GM23338 (cell line): ENCODE results near the gene UGT1A7. TPM values are rescaled to one million over a fixed set of nuclear protein-coding genes. Genes with fewer than 3 reads are reported as not detected.

ENCODE experiments used
- ATAC-seq: fragments of 200-7000 bp; cut with Tn5 transposase; 3 replicates; pipeline ENCODE4 v1.9.1; 2020
- DNase-seq: peaks from one replicate; pipeline ENCODE4 v3.0.0-alpha.2; 2015; ENCODE audit warnings: low spot score
- H2AFZ ChIP-seq: fragments of 200-600 bp; sonication (generic); 2 replicates; pipeline ENCODE4 v1.8.0; 2016; ENCODE audit warnings: antibody characterized with exemption, mild to moderate bottlenecking, moderate library complexity
- H3F3A ChIP-seq: fragments of 200-600 bp; sonication (generic); replicated peaks from 2 replicates; pipeline ENCODE4 v1.8.0; 2017; ENCODE audit warnings: antibody characterized with exemption, mixed run types, low read depth
- H3K27ac ChIP-seq: fragments of 200-600 bp; sonication (generic); 2 replicates; pipeline ENCODE4 v1.6.1; 2016; ENCODE audit warnings: low read depth
- H3K27me3 ChIP-seq: fragments of 200-600 bp; sonication (generic); 2 replicates; pipeline ENCODE4 v1.8.0; 2016; ENCODE audit warnings: mild to moderate bottlenecking, mixed run types, moderate library complexity; ENCODE audit not compliant: insufficient read depth
- H3K36me3 ChIP-seq: fragments of 200-600 bp; sonication (generic); 2 replicates; pipeline ENCODE4 v1.8.0; 2016; ENCODE audit warnings: mild to moderate bottlenecking; ENCODE audit not compliant: insufficient read depth
- H3K4me1 ChIP-seq: fragments of 200-600 bp; sonication (generic); 2 replicates; pipeline ENCODE4 v1.8.0; 2016; ENCODE audit warnings: mild to moderate bottlenecking, moderate library complexity; ENCODE audit not compliant: insufficient read depth
- H3K4me2 ChIP-seq: fragments of 200-600 bp; sonication (generic); 2 replicates; pipeline ENCODE4 v1.7.1; 2017; ENCODE audit warnings: mixed run types
- H3K4me3 ChIP-seq: fragments of 200-600 bp; sonication (generic); 2 replicates; pipeline ENCODE4 v1.6.1; 2016; ENCODE audit warnings: mixed run types
- H3K79me2 ChIP-seq: fragments of 200-600 bp; sonication (generic); replicated peaks from 2 replicates; pipeline ENCODE4 v1.8.0; 2017; ENCODE audit warnings: mild to moderate bottlenecking; ENCODE audit not compliant: insufficient read depth
- H3K9me2 ChIP-seq: fragments of 200-600 bp; sonication (generic); 2 replicates; pipeline ENCODE4 v1.8.0; 2017; ENCODE audit not compliant: insufficient read depth
- H4K20me1 ChIP-seq: fragments of 200-600 bp; sonication (generic); replicated peaks from 2 replicates; pipeline ENCODE4 v1.8.0; 2017; ENCODE audit warnings: mild to moderate bottlenecking; ENCODE audit not compliant: insufficient read depth
- H3K27ac Mint-ChIP-seq: 2 replicates; pipeline ENCODE4 v1.8.0; 2020; ENCODE audit warnings: inconsistent platforms, mild to moderate bottlenecking, moderate library complexity, mixed read lengths
- H3K27me3 Mint-ChIP-seq: 3 replicates; pipeline ENCODE4 v1.8.0; 2022; ENCODE audit warnings: low read depth, mild to moderate bottlenecking, moderate library complexity, mixed read lengths, inconsistent platforms; ENCODE audit not compliant: insufficient read depth, poor library complexity
- H3K36me3 Mint-ChIP-seq: 3 replicates; pipeline ENCODE4 v1.8.0; 2021; ENCODE audit warnings: low read depth, mild to moderate bottlenecking, inconsistent platforms, moderate library complexity, mixed read lengths
- H3K4me1 Mint-ChIP-seq: 3 replicates; pipeline ENCODE4 v1.8.0; 2020; ENCODE audit warnings: mild to moderate bottlenecking, inconsistent platforms, mixed read lengths
- H3K4me3 Mint-ChIP-seq: 3 replicates; pipeline ENCODE4 v1.8.0; 2021; ENCODE audit warnings: moderate library complexity, mild to moderate bottlenecking, inconsistent platforms, mixed read lengths
- H3K9me3 Mint-ChIP-seq: 3 replicates; pipeline ENCODE4 v1.8.0; 2020; ENCODE audit warnings: moderate library complexity, mild to moderate bottlenecking, inconsistent platforms, mixed read lengths
- CREB1 ChIP-seq: fragments of 250-450 bp; sonication (Bioruptor Pico); IDR thresholded peaks from 2 replicates; pipeline ENCODE4 v1.5.0; 2020; ENCODE audit warnings: low read depth, mild to moderate bottlenecking, moderate library complexity
- EZH2 ChIP-seq: fragments of 200-600 bp; sonication (generic); IDR thresholded peaks from one replicate; pipeline ENCODE4 v1.8.0; 2017; ENCODE audit warnings: antibody characterized with exemption, mild to moderate bottlenecking, low read depth; ENCODE audit not compliant: unreplicated experiment
- EZH2phosphoT487 ChIP-seq: fragments of 200-600 bp; sonication (generic); IDR thresholded peaks from one replicate; pipeline ENCODE4 v1.8.1; 2018; ENCODE audit warnings: antibody characterized with exemption; ENCODE audit not compliant: unreplicated experiment
- JUNB ChIP-seq: IDR thresholded peaks from one replicate; pipeline ENCODE4 v1.6.1; 2016; ENCODE audit warnings: antibody characterized with exemption; ENCODE audit not compliant: unreplicated experiment
- POLR2AphosphoS5 ChIP-seq: IDR thresholded peaks from 2 replicates; pipeline ENCODE4 v1.6.1; 2016; ENCODE audit warnings: antibody characterized with exemption, low read depth
- ZNF114 ChIP-seq: fragments of 250-450 bp; sonication (Bioruptor Pico); IDR thresholded peaks from 2 replicates; pipeline ENCODE4 v1.5.0; 2020; ENCODE audit warnings: mild to moderate bottlenecking, moderate library complexity
- ZNF331 ChIP-seq: fragments of 250-450 bp; sonication (Bioruptor Pico); IDR thresholded peaks from 2 replicates; pipeline ENCODE4 v1.5.0; 2020; ENCODE audit warnings: low read depth, mild to moderate bottlenecking, moderate library complexity
- polyA plus RNA-seq: library from polyadenylated mRNA; unstranded; fragments of >200 nt; fragmentation: Nextera tagmentation; extraction: Ambion mirVana; gene quantifications from 2 replicates; pipeline ENCODE4 v1.2.1, GENCODE V29; 2016
- total RNA-seq: library from RNA; depleted of rRNA; stranded (reverse); fragments of >200 nt; shearing (Covaris generic); gene quantifications from 2 replicates; pipeline ENCODE4 v1.2.3, GENCODE V29; 2014
- TF ChIP-seq, protein P1 (sequence below): IDR thresholded peaks from one replicate; pipeline ENCODE4 v1.6.1; 2018; ENCODE audit warnings: antibody characterized with exemption; ENCODE audit not compliant: unreplicated experiment
- TF ChIP-seq, protein P2 (sequence below): IDR thresholded peaks from 2 replicates; pipeline ENCODE4 v1.6.1; 2016; ENCODE audit warnings: antibody characterized with exemption
- TF ChIP-seq, protein P3 (sequence below), 2 experiments: fragments of 200-600 bp in 1 of 2; sonication (generic) in 1 of 2; conservative IDR thresholded peaks; 2 replicates each; pipeline versions ENCODE4 v1.5.1 to v1.6.1; 2016 to 2017; ENCODE audit warnings: antibody characterized with exemption in 2 of 2, low read depth in 2 of 2, mild to moderate bottlenecking in 2 of 2, moderate library complexity in 1 of 2

The UGT1A7 gene
- total and polyA plus RNA-seq, 2 experiments from 2014 or later: not detected

DNA sequence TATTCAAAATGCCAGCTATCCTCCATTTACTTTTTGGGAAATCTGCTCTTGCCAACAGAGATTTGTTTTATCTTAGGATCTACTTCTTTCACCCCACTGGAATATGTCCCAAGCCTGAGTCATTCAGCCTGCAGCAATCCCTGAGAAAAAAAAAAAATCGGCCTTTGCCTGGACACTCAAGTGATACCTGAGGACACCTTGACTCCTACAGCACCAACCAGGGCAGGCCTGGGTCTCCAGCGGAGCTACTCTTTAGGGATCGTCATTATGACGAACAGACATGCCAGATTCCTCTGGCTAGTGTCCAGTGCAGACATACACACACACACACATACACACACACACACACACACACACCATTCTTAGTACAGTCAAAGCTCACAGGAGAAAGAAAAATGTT lies 8.7 kb downstream of the UGT1A7 start (continued):
- TF ChIP-seq, protein P1, sequence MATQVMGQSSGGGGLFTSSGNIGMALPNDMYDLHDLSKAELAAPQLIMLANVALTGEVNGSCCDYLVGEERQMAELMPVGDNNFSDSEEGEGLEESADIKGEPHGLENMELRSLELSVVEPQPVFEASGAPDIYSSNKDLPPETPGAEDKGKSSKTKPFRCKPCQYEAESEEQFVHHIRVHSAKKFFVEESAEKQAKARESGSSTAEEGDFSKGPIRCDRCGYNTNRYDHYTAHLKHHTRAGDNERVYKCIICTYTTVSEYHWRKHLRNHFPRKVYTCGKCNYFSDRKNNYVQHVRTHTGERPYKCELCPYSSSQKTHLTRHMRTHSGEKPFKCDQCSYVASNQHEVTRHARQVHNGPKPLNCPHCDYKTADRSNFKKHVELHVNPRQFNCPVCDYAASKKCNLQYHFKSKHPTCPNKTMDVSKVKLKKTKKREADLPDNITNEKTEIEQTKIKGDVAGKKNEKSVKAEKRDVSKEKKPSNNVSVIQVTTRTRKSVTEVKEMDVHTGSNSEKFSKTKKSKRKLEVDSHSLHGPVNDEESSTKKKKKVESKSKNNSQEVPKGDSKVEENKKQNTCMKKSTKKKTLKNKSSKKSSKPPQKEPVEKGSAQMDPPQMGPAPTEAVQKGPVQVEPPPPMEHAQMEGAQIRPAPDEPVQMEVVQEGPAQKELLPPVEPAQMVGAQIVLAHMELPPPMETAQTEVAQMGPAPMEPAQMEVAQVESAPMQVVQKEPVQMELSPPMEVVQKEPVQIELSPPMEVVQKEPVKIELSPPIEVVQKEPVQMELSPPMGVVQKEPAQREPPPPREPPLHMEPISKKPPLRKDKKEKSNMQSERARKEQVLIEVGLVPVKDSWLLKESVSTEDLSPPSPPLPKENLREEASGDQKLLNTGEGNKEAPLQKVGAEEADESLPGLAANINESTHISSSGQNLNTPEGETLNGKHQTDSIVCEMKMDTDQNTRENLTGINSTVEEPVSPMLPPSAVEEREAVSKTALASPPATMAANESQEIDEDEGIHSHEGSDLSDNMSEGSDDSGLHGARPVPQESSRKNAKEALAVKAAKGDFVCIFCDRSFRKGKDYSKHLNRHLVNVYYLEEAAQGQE: no peak
- no peak for TF ChIP-seq ZNF114 (CRISPR knock-in tag)
- TF ChIP-seq CREB1 (CRISPR knock-in tag): no peak
- TF ChIP-seq, protein P2, sequence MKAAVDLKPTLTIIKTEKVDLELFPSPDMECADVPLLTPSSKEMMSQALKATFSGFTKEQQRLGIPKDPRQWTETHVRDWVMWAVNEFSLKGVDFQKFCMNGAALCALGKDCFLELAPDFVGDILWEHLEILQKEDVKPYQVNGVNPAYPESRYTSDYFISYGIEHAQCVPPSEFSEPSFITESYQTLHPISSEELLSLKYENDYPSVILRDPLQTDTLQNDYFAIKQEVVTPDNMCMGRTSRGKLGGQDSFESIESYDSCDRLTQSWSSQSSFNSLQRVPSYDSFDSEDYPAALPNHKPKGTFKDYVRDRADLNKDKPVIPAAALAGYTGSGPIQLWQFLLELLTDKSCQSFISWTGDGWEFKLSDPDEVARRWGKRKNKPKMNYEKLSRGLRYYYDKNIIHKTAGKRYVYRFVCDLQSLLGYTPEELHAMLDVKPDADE: no peak
- no peak for TF ChIP-seq ZNF331 (CRISPR knock-in tag)
- no peak for TF ChIP-seq EZH2phosphoT487
- TF ChIP-seq JUNB: no peak
- no peak for TF ChIP-seq EZH2
- TF ChIP-seq, protein P3, sequence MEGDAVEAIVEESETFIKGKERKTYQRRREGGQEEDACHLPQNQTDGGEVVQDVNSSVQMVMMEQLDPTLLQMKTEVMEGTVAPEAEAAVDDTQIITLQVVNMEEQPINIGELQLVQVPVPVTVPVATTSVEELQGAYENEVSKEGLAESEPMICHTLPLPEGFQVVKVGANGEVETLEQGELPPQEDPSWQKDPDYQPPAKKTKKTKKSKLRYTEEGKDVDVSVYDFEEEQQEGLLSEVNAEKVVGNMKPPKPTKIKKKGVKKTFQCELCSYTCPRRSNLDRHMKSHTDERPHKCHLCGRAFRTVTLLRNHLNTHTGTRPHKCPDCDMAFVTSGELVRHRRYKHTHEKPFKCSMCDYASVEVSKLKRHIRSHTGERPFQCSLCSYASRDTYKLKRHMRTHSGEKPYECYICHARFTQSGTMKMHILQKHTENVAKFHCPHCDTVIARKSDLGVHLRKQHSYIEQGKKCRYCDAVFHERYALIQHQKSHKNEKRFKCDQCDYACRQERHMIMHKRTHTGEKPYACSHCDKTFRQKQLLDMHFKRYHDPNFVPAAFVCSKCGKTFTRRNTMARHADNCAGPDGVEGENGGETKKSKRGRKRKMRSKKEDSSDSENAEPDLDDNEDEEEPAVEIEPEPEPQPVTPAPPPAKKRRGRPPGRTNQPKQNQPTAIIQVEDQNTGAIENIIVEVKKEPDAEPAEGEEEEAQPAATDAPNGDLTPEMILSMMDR (conservative IDR thresholded peaks at IDR 0.05; ENCODE audit: low read depth in 2 of 2): no peak

DNA sequence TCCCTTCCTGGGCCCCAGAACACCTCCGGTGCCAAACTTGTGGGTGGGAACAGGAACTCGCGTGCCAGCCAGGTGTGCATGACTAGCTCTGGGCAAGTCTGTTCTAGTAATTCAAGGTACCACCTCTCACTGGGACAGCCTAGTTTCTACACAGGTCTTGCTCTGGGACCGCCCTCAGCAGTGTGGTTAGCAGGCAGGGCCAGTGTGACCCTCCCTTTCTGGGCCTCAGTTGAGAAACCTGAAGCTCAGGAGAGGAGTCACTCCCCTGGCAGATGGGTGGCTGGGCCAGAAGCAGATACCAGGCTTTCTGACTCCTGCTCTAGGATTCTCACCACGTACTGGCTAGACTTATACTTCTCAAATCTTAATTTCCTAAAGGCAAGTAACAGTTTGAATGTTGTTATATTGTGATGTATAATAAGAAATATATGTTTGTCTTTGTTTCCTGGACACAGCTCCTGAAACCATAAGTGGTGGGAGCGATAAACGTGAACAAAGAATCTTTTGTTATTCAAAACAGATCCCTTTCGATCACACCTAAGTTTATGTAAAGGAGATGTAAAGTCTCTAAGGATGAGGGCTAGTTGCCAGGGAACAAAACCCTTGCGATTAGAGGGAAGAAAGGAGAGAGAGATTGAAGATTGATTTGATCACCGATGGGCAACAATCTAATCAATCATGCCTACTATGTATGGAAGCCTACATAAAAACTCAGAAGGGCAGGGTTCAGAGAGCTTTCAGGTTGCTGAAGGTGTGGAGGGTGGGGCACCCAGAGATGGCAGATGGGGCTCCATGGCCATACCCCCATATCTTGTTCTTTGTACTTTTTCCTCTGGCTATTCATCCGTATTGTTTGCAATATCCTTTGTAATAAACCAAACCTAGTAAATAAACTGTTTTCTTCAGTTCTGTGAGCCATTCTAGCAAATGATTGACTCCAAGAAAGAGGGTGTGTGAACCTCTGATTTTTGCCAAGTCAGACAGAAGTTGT lies 10.0 kb downstream of the UGT1A7 start:
- peaks cover 7% of the 10 kb centered on the region; the same call in 1 of the 2 replicates for H3K4me1 ChIP-seq
- no peaks in the 10 kb centered on the region for H3K79me2 ChIP-seq
- no peaks in the 10 kb centered on the region; the same call in 1 of the 2 replicates for H4K20me1 ChIP-seq
- no peaks in the 10 kb centered on the region for H3K36me3 ChIP-seq
- H2AFZ ChIP-seq: peak overlapping the region; percentile 72; the same call in 1 of the 2 replicates
- H3K4me2 ChIP-seq: no peak overlapping the region
- H3F3A ChIP-seq: no peaks in the 10 kb centered on the region
- no peaks in the 10 kb centered on the region for H3K27me3 ChIP-seq
- Mint-ChIP-seq H3K36me3 (no peaks in the 10 kb centered on the region; the same call in 2 of the 3 replicates), H3K27ac (no peak overlapping the region), H3K27me3 (peaks cover 2% of the 10 kb centered on the region), H3K9me3 (no peaks in the 10 kb centered on the region), H3K4me3 (no peak overlapping the region), H3K4me1 (peaks cover 20% of the 10 kb centered on the region)
- no peak overlapping the region for H3K4me3 ChIP-seq
- H3K9me2 ChIP-seq: peaks cover 16% of the 10 kb centered on the region; the same call in 1 of the 2 replicates
- H3K27ac ChIP-seq: no peak overlapping the region
- peak; percentile 43; the same call in 2 of the 3 replicates for ATAC-seq
- no peak for DNase-seq
- no peak for TF ChIP-seq EZH2phosphoT487
- no peak for TF ChIP-seq JUNB
- TF ChIP-seq CREB1 (CRISPR knock-in tag): no peak
- no peak for TF ChIP-seq POLR2AphosphoS5
